ENCODE measurements around the gene TECPR2.

DNA sequence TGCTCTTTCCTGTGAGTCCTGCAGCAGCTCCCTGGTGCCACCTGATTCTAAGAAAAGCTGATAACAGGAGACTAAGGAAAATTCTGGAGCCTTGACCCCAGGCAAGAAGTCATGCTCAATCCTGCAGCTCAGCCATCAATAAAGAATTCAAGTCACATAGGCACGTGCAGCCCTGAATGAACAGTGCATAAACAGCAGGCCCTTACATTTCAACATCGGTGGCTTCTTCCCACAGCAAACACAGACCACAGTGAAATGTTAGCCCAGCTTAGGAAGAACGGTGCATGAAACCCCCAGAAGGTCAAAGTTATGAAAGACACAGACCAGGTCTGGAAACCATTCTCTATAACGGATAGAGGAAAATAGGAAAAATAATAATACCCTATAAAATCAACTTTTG is 10.5 kb upstream of the TECPR2 start:
- TF ChIP-seq, protein P1, sequence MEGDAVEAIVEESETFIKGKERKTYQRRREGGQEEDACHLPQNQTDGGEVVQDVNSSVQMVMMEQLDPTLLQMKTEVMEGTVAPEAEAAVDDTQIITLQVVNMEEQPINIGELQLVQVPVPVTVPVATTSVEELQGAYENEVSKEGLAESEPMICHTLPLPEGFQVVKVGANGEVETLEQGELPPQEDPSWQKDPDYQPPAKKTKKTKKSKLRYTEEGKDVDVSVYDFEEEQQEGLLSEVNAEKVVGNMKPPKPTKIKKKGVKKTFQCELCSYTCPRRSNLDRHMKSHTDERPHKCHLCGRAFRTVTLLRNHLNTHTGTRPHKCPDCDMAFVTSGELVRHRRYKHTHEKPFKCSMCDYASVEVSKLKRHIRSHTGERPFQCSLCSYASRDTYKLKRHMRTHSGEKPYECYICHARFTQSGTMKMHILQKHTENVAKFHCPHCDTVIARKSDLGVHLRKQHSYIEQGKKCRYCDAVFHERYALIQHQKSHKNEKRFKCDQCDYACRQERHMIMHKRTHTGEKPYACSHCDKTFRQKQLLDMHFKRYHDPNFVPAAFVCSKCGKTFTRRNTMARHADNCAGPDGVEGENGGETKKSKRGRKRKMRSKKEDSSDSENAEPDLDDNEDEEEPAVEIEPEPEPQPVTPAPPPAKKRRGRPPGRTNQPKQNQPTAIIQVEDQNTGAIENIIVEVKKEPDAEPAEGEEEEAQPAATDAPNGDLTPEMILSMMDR (IDR thresholded peaks at IDR 0.05): no peak
- TF ChIP-seq POLR2A (IDR thresholded peaks at IDR 0.05) (no peak), EP300 (IDR thresholded peaks at IDR 0.05) (no peak)
